CD4-positive, alpha-beta T cell treated with Interleukin-1 beta for 1 hour (primary cell): ENCODE data around the gene CDKAL1.
"Not testable (repeated sequence)": the region's sequence is repeated elsewhere in the genome, so short reads cannot be mapped to it uniquely, and the experiment has no call there.

Source experiments
- DNase-seq, 2 donors: peaks; one replicate each; pipeline ENCODE4 v3.0.0-alpha.2; 2020 to 2022

The CDKAL1 gene

GRCh38 chr6:20712011-20712410 is 177.8 kb downstream of the CDKAL1 start:
- DNase-seq: no peak

- DNase-seq: no peak
Measured at GRCh38 chr6:20715135-20715806, 181.0 kb downstream of the CDKAL1 start.

- DNase-seq: no peak
Measured at GRCh38 chr6:20716865-20717264, 182.6 kb downstream of the CDKAL1 start.

- DNase-seq: no peak
Measured at GRCh38 chr6:20717743-20718142, 183.5 kb downstream of the CDKAL1 start.

GRCh38 chr6:20718705-20719653 is 184.7 kb downstream of the CDKAL1 start:
- DNase-seq: no peak

- DNase-seq: no peak
Measured at GRCh38 chr6:20719980-20720379, 185.7 kb downstream of the CDKAL1 start.

- not testable (repeated sequence) for DNase-seq
Measured at GRCh38 chr6:20721121-20721520, 186.9 kb downstream of the CDKAL1 start.

GRCh38 chr6:20722455-20722854 is 188.2 kb downstream of the CDKAL1 start:
- no peak for DNase-seq

- DNase-seq: no peak
Measured at GRCh38 chr6:20723236-20723635, 189.0 kb downstream of the CDKAL1 start.

- no peak for DNase-seq
Measured at GRCh38 chr6:20724443-20725190, 190.4 kb downstream of the CDKAL1 start.

- DNase-seq: not testable (repeated sequence)
Measured at GRCh38 chr6:20725235-20725634, 191.0 kb downstream of the CDKAL1 start.

GRCh38 chr6:20729086-20729485 is 194.8 kb downstream of the CDKAL1 start:
- DNase-seq: no peak

GRCh38 chr6:20732362-20732761 is 198.1 kb downstream of the CDKAL1 start:
- DNase-seq: not testable (repeated sequence)

- no peak for DNase-seq
Measured at GRCh38 chr6:20732896-20733295, 198.6 kb downstream of the CDKAL1 start.

GRCh38 chr6:20737912-20738311 is 203.7 kb downstream of the CDKAL1 start:
- DNase-seq: no peak

- no peak for DNase-seq
Measured at GRCh38 chr6:20740088-20740487, 205.8 kb downstream of the CDKAL1 start.

GRCh38 chr6:20740727-20741126 is 206.5 kb downstream of the CDKAL1 start:
- DNase-seq: no peak

- no peak for DNase-seq
Measured at GRCh38 chr6:20741490-20741889, 207.2 kb downstream of the CDKAL1 start.

- DNase-seq: no peak
Measured at GRCh38 chr6:20744911-20745557, 210.8 kb downstream of the CDKAL1 start.

GRCh38 chr6:20746024-20746423 is 211.8 kb downstream of the CDKAL1 start:
- no peak for DNase-seq

- no peak for DNase-seq
Measured at GRCh38 chr6:20746805-20747558, 212.7 kb downstream of the CDKAL1 start.

GRCh38 chr6:20747991-20748390 is 213.7 kb downstream of the CDKAL1 start:
- DNase-seq: no peak
